RWPE1 (cell line): Measurements from ENCODE around the gene LSS.
A peak's percentile ranks its signal among the peaks of the same experiment; 100 is the strongest.

Experiments used
- CTCF ChIA-PET: fragments of 350-600 bp; sonication (Branson Sonifier 250); formaldehyde crosslinking; extraction: SDS; loops from one replicate; lab custom pipeline; 2021; lab: Yijun Ruan, JAX
- POLR2A ChIA-PET: fragments of 400-600 bp; formaldehyde crosslinking; extraction: SDS; loops from one replicate; lab custom pipeline; 2020; ENCODE audit warnings: antibody characterized with exemption; ENCODE audit not compliant: low non-redundant PET; lab: Yijun Ruan, JAX
- DNase-seq: peaks from one replicate; pipeline ENCODE4 v3.0.0; 2012; ENCODE audit warnings: low spot score
- H3K27ac ChIP-seq: fragments of 450-650 bp; 2 replicates; pipeline ENCODE4 v1.5.1; 2017
- TF ChIP-seq, protein P1 (sequence below): fragments of 450-650 bp; conservative IDR thresholded peaks from 2 replicates; pipeline ENCODE4 v1.5.1; 2017; ENCODE audit warnings: low read depth, mild to moderate bottlenecking

LSS gene

DNA sequence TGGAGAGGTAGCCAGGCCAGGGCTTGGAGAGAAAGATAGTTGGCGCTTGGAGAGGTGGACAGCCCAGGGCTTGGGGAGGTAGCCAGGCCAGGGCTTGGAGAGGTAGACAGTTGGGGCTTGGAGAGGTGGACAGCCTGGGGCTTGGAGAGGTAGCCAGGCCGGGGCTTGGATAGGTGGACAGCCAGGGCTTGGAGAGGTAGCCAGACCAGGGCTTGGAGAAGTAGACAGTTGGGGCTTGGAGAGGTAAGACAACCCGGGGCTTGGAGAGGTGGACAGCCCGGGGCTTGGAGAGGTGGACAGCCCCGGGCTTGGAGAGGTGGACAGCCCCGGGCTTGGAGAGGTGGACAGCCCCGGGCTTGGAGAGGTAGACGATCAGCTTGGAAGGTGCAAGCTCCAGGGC, 7.7 kb downstream of the LSS start:
- ChIA-PET CTCF (no interaction called here), POLR2A (no interaction called here)
- TF ChIP-seq, protein P1, sequence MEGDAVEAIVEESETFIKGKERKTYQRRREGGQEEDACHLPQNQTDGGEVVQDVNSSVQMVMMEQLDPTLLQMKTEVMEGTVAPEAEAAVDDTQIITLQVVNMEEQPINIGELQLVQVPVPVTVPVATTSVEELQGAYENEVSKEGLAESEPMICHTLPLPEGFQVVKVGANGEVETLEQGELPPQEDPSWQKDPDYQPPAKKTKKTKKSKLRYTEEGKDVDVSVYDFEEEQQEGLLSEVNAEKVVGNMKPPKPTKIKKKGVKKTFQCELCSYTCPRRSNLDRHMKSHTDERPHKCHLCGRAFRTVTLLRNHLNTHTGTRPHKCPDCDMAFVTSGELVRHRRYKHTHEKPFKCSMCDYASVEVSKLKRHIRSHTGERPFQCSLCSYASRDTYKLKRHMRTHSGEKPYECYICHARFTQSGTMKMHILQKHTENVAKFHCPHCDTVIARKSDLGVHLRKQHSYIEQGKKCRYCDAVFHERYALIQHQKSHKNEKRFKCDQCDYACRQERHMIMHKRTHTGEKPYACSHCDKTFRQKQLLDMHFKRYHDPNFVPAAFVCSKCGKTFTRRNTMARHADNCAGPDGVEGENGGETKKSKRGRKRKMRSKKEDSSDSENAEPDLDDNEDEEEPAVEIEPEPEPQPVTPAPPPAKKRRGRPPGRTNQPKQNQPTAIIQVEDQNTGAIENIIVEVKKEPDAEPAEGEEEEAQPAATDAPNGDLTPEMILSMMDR = no peak
- no peak for DNase-seq
- H3K27ac ChIP-seq = no peak overlapping the region

DNA sequence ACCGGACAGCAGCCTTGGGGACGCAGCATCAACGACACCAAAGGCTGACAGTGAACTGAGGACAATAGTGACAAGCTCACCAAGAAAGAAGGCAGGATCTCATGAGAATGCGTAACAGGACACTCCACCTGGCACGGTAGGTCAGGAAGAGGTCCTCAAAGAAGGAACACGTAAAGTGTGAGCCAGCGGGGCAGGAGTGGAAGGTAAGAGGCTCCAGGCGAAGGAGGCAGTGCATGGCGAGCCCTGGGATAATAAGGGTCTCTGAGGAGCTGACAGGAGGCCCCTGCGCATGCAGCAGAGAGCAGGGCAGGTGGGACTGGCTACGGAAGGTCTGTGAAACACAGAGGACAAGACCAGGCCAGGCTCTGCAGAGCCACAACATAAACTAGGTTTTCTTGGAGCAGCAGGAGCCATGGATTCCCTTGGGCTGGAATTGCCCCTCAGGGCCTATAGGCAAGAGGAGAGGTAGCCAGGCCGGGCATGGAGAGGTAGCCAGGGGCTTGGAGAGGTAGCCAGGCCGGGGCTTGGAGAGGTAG, 8.2 kb downstream of the LSS start:
- ChIA-PET CTCF (no interaction called here), POLR2A (no interaction called here)
- peak overlapping the region; percentile 24; the same call in 1 of the 2 replicates for H3K27ac ChIP-seq
- no peak for DNase-seq
- TF ChIP-seq, protein P1 = no peak

DNA sequence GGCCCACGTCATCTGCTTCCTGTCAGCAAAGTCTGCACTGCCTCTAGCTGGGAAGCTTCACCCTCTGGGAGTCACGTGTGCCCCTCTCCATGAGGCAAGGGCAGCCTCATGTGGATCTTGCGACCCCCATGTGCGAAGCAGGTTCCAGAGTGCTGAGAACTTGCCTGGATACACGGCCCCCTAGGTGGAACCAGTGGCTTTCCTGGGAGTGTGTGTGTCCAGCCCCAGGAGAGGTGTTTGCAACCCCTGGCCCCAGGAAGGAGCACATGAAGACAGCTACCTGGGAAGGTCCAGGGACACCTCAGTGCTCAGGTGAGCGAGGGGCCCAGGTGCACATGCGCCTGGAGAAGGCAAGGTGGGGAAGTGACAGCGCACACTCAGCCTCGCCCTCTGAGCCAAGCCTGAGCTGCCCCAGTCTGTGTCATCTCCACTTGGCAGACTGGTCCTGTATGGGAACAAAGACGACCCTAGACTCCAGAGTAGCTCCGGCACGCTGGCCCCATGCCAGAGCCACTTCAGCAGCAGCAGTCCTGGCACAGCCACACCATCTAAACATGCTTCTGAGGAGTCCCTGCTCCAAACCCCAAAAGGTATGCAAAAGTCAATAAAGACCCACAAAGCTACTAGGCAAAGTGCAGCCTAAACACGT, 8.9 kb downstream of the LSS start:
- CTCF ChIA-PET = interaction anchor here (0.7 kb wide), 1 partner anchor 8 kb away, joined by 6 read pairs; no protein-coding TSS in a partner anchor
- TF ChIP-seq, protein P1 = no peak
- POLR2A ChIA-PET = no interaction called here
- DNase-seq = no peak
- peak overlapping the region; percentile 24 for H3K27ac ChIP-seq

DNA sequence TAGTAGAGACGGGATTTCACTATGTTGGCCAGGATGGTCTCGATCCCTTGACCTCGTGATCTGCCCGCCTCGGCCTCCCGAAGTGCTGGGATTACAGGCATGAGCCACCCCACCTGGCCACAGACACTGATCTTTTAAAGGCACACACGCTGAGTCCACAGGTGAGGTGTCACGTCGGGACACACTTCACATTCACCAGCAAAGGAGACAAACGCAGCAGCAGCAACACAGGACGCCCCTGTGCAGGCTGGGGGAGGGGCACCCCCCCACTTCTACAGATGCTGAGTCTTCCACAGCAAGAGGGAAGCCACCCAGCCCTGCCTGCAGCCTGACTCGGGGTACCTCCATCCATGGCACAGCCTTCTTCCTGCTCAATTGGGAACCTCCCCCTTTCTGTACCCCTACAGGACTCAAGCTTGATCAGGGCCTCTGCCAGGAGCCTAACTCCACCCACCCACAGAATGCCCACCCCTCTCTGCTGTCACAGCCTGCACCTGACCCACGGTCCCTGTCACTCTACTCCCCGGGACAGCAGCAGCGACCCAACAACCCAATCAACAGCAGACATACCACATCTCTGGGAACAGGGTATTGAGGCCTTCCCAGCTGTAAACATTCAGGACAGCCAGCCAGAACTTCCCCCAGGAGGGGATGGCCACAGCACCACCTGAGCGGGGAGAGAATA, 9.5 kb downstream of the LSS start:
- ChIA-PET CTCF (interaction anchor here (0.7 kb wide), 1 partner anchor 9 kb away, joined by 6 read pairs; no protein-coding TSS in a partner anchor), POLR2A (no interaction called here)
- DNase-seq = no peak
- TF ChIP-seq, protein P1 = no peak
- peak overlapping the region; percentile 24 for H3K27ac ChIP-seq

DNA sequence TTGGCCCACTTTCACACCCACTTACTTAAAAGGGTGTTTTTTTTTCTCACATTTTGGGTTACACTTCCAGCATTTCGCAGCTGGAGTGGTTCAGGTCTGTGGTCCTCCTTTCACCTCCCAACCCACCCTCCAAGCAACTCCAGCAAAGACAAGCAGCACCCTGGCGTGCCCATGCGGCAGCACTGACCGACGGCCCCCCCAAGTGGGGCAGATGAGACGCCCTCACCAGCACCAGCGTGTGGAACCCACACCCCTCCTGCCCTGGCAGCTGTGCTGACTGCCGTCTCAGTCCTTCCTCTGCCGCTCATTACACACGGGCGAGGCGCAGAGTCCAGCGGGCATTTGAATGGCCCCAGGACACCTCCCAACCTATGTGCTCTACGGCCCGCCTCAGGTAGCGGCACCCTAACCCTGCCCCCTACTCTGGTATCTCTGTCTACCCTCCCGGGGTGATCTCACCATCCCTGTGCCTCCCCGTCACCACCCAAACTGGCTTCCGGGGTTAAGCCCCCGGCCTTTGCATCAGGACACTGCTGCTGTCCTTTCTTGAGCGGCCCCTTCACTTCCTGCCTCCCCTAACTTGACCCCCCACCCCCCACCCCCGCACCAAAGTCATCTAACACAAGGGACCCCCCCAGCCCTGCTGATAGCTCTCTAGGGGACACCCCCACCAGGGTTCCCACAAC, 10.9 kb downstream of the LSS start:
- DNase-seq = no peak
- TF ChIP-seq, protein P1 = no peak
- H3K27ac ChIP-seq = peak overlapping the region; percentile 23; the same call in 1 of the 2 replicates
- CTCF ChIA-PET = interaction anchor here (0.6 to 0.9 kb wide), 3 partner anchors 17 to 226 kb away, joined by 3 to 4 read pairs (median 4); no protein-coding TSS in a partner anchor
- POLR2A ChIA-PET = no interaction called here
